Trophoblast cell (in vitro differentiated cells and primary cell): ENCODE data around the gene SLC6A20.

Source experiments
- DNase-seq, 2 donors: peaks; one replicate each; pipeline ENCODE4 v3.0.0-alpha.2; 2016
- H2AFZ ChIP-seq: 2 replicates; pipeline ENCODE4 v1.6.1; 2013; ENCODE audit warnings: low read length, moderate library complexity, mild to moderate bottlenecking; ENCODE audit not compliant: insufficient read depth, poor library complexity
- H2AK5ac ChIP-seq: 2 replicates; pipeline ENCODE4 v1.6.1; 2013; ENCODE audit warnings: mild to moderate bottlenecking, low read length
- H2BK120ac ChIP-seq: 2 replicates; pipeline ENCODE4 v1.6.1; 2013; ENCODE audit warnings: low read length, mild to moderate bottlenecking, moderate library complexity; ENCODE audit not compliant: insufficient read depth, poor library complexity
- H2BK12ac ChIP-seq: 2 replicates; pipeline ENCODE4 v1.6.1; 2013; ENCODE audit warnings: mild to moderate bottlenecking, low read length, moderate library complexity
- H2BK5ac ChIP-seq: 2 replicates; pipeline ENCODE4 v1.6.1; 2013; ENCODE audit warnings: low read length, low read depth, moderate library complexity, mild to moderate bottlenecking; ENCODE audit not compliant: poor library complexity
- H3K14ac ChIP-seq: 2 replicates; pipeline ENCODE4 v1.6.1; 2013; ENCODE audit warnings: mild to moderate bottlenecking, low read length
- H3K18ac ChIP-seq: 2 replicates; pipeline ENCODE4 v1.6.1; 2013; ENCODE audit warnings: mild to moderate bottlenecking, low read length
- H3K23ac ChIP-seq: 2 replicates; pipeline ENCODE4 v1.6.1; 2013; ENCODE audit warnings: low read length
- H3K27ac ChIP-seq: 2 replicates; pipeline ENCODE4 v1.5.1; 2013; ENCODE audit warnings: low read depth, mild to moderate bottlenecking, inconsistent platforms, low read length, moderate library complexity
- H3K27me3 ChIP-seq: 2 replicates; pipeline ENCODE4 v1.6.1; 2013; ENCODE audit warnings: inconsistent platforms, mild to moderate bottlenecking, low read length, moderate library complexity; ENCODE audit not compliant: insufficient read depth
- H3K36me3 ChIP-seq, 2 experiments: 1 replicate in 1 of 2; 2 replicates in 1 of 2; pipeline ENCODE4 v1.6.1; 2013; ENCODE audit warnings: low read length in 2 of 2, mild to moderate bottlenecking in 2 of 2, moderate library complexity in 1 of 2; ENCODE audit not compliant: insufficient read depth in 2 of 2, control insufficient read depth in 1 of 2
- H3K4ac ChIP-seq: 2 replicates; pipeline ENCODE4 v1.6.1; 2013; ENCODE audit warnings: low read depth, mild to moderate bottlenecking, low read length, moderate library complexity
- H3K4me1 ChIP-seq, 2 experiments: 1 replicate in 1 of 2; 2 replicates in 1 of 2; pipeline ENCODE4 v1.6.1; 2013; ENCODE audit warnings: low read length in 2 of 2, mild to moderate bottlenecking in 2 of 2, moderate library complexity in 1 of 2; ENCODE audit not compliant: insufficient read depth in 2 of 2, control insufficient read depth in 1 of 2
- H3K4me2 ChIP-seq: 2 replicates; pipeline ENCODE4 v1.6.1; 2013; ENCODE audit warnings: inconsistent platforms, mild to moderate bottlenecking, low read length, moderate library complexity
- H3K4me3 ChIP-seq: 2 replicates; pipeline ENCODE4 v1.5.1; 2013; ENCODE audit warnings: mild to moderate bottlenecking, low read depth, low read length, inconsistent platforms
- H3K79me1 ChIP-seq: one replicate; pipeline ENCODE4 v1.6.1; 2013; ENCODE audit warnings: low read length
- H3K79me2 ChIP-seq: 2 replicates; pipeline ENCODE4 v1.6.1; 2013; ENCODE audit warnings: low read length, mild to moderate bottlenecking; ENCODE audit not compliant: control insufficient read depth, insufficient read depth, poor library complexity
- H3K9ac ChIP-seq: 2 replicates; pipeline ENCODE4 v1.6.1; 2013; ENCODE audit warnings: mild to moderate bottlenecking, low read length
- H3K9me3 ChIP-seq: 2 replicates; pipeline ENCODE4 v1.6.1; 2013; ENCODE audit warnings: low read depth, mild to moderate bottlenecking, control low read depth, inconsistent platforms, low read length; ENCODE audit not compliant: insufficient read depth
- H4K12ac ChIP-seq: 2 replicates; pipeline ENCODE4 v1.6.1; 2013; ENCODE audit warnings: low read depth, mild to moderate bottlenecking, low read length, moderate library complexity
- H4K8ac ChIP-seq: 2 replicates; pipeline ENCODE4 v1.6.1; 2013; ENCODE audit warnings: low read depth, mild to moderate bottlenecking, low read length, moderate library complexity
- H4K91ac ChIP-seq: one replicate; pipeline ENCODE4 v1.6.1; 2013; ENCODE audit warnings: low read depth, mild to moderate bottlenecking, low read length, moderate library complexity
- WGBS: extraction: QIAGEN DNeasy Blood & Tissue Kit; methylation state at CpG from one replicate; pipeline ENCODE4 v1.1.7; 2013; ENCODE audit warnings: missing lambda C conversion rate; ENCODE audit not compliant: insufficient read length, insufficient coverage; ENCODE audit errors: extremely low coverage; 5-methylcytosine and 5-hydroxymethylcytosine counted together

SLC6A20 gene

DNA sequence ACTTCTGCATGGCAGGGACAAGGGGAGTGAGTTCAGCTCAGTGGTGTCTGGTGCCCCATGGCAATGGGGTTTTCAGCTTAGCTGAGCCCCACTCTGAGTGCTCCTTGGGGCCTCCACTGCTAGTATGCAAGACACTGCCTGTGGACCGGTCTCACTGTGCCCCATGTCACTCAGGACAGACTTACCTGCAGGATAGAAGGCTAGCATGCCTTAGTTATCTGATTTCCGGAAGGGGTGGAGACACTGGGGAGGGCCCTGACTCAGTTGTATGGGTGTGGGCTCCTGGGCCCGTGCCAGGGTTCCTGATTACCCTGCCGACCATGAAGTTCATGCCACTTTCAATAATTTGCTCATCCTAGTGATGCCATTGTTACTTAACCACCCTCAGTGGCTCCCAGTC lies 4.3 kb upstream of the SLC6A20 start:
- Histone ChIP-seq H3K4me3 (no peak overlapping the region), H2AK5ac (no peak overlapping the region), H3K9me3 (peaks cover 2% of the 10 kb centered on the region), H3K4ac (no peak overlapping the region), H4K8ac (no peak overlapping the region), H3K27me3 (peaks cover 17% of the 10 kb centered on the region), H2BK120ac (no peak overlapping the region), H3K36me3 (no peaks in the 10 kb centered on the region), H3K4me2 (no peak overlapping the region), H3K79me1 (no peaks in the 10 kb centered on the region), H2AFZ (no peak overlapping the region), H3K27ac (no peak overlapping the region), H2BK5ac (no peak overlapping the region), H3K23ac (no peak overlapping the region), H4K91ac (no peak overlapping the region), H3K9ac (no peak overlapping the region), H3K79me2 (no peaks in the 10 kb centered on the region), H4K12ac (no peak overlapping the region), H2BK12ac (no peak overlapping the region), H3K18ac (no peak overlapping the region), H3K14ac (no peak overlapping the region), H3K4me1 (peaks cover 5 to 7% of the 10 kb centered on the region in 2 experiments)
- no CpG with 5 or more reads among the region's 4 CpGs for WGBS
- no peak for DNase-seq

DNA sequence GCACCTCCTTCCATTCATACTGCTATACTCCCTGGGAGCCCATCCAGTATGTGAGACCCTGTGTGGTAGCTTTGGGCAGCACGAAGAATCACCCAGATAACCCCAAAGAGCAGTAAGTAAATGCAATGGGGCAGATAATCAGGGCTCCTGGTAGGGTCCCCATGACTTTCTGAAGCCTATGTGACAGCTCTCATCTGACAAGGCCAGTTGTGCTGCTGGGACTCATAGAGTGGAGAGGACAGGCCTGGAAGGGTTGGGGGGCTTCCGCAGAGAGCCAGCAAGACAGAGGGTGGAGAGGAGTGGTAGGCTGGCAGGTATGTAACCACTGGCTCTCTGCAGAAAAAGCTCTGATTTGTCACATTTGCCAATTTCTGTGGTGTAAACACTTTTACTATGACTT lies 3.2 kb upstream of the SLC6A20 start:
- Histone ChIP-seq H3K4me3 (no peak overlapping the region), H3K14ac (no peak overlapping the region), H2BK12ac (no peak overlapping the region), H2BK120ac (no peak overlapping the region), H3K4me1 (peaks cover 5 to 7% of the 10 kb centered on the region in 2 experiments), H4K91ac (no peak overlapping the region), H4K12ac (no peak overlapping the region), H3K27ac (no peak overlapping the region), H3K4ac (no peak overlapping the region), H3K23ac (no peak overlapping the region), H3K18ac (no peak overlapping the region), H3K9ac (no peak overlapping the region), H2AK5ac (no peak overlapping the region), H2AFZ (no peak overlapping the region), H3K27me3 (peaks cover 21% of the 10 kb centered on the region), H3K36me3 (no peaks in the 10 kb centered on the region), H3K79me1 (no peaks in the 10 kb centered on the region), H2BK5ac (no peak overlapping the region), H3K4me2 (no peak overlapping the region), H3K79me2 (no peaks in the 10 kb centered on the region), H4K8ac (no peak overlapping the region), H3K9me3 (peaks cover 2% of the 10 kb centered on the region)
- DNase-seq: no peak
- WGBS: no CpG with 5 or more reads among the region's 2 CpGs

DNA sequence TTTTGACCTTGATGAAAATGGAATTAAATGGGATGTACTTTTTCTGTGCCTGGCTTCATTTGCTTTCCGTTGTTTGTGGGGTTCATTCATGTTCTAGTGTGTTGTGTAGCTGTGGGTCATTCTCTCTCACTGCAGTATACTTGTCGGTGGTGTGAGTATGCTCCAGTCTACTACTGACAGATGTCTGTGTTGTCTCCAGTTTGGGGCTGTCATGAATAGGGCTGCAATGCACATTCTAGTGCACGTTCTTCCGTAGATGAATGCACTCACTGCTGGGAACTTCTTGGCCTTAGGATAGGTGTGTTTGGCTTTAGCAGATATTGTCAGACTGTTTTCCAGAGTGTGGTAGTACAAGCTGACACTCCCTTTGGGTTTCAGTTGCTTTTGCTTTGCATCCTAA lies 1.7 kb upstream of the SLC6A20 start:
- H2AFZ ChIP-seq: no peak overlapping the region
- H3K14ac ChIP-seq: no peak overlapping the region
- H4K12ac ChIP-seq: no peak overlapping the region
- H3K4me1 ChIP-seq: peaks cover 5 to 7% of the 10 kb centered on the region in 2 experiments
- H3K4me3 ChIP-seq: no peak overlapping the region
- H4K91ac ChIP-seq: no peak overlapping the region
- H3K79me1 ChIP-seq: no peaks in the 10 kb centered on the region
- peaks cover 2% of the 10 kb centered on the region for H3K9me3 ChIP-seq
- no peak overlapping the region for H2BK12ac ChIP-seq
- no peak overlapping the region for H3K4ac ChIP-seq
- H3K27ac ChIP-seq: no peak overlapping the region
- no peak overlapping the region for H2AK5ac ChIP-seq
- H3K36me3 ChIP-seq: no peaks in the 10 kb centered on the region
- H3K79me2 ChIP-seq: no peaks in the 10 kb centered on the region
- no peak overlapping the region for H3K23ac ChIP-seq
- no peak overlapping the region for H2BK120ac ChIP-seq
- no peak overlapping the region for H3K18ac ChIP-seq
- no CpG with 5 or more reads among the region's 4 CpGs for WGBS
- H3K4me2 ChIP-seq: no peak overlapping the region
- H3K27me3 ChIP-seq: peaks cover 26% of the 10 kb centered on the region
- no peak overlapping the region for H2BK5ac ChIP-seq
- H3K9ac ChIP-seq: no peak overlapping the region
- no peak overlapping the region for H4K8ac ChIP-seq
- DNase-seq: no peak

DNA sequence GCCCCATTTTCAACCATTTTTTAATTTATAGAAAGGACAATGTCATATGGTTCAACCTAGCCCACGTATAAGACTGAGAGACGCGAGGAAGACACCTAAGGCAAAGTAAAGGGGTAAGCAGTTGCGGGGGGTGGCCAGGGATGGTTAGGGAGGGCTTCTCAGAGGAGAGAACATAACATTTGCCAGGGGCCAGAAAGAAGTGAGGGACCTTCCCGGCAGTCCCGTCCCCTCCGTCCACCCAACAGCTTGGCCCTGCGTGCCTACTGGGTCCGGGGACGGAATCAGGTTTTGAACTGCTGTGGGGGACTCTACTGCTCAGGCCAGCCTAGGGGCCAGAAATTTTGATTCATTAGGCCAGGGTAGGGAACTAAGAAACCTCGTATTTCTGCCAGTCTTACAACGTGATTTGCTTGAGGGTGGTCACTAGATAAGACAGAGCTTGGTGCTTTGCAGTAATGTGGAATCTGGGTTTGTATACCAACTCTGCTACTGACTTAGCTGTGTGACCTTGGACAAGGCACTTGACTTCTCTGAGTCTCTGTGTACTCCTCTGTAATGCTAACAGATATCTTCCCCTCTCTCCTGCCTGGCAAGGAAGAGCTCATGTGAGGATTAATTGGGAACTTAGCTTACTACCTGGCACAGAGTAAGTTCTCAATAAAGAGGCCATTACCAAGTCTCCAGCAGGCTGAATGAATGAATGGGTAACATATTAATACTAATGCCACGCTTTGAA lies 734 bp upstream of the SLC6A20 start:
- DNase-seq: no peak
- Histone ChIP-seq H3K4me3 (no peak overlapping the region), H3K14ac (no peak overlapping the region), H3K23ac (no peak overlapping the region), H4K8ac (no peak overlapping the region), H3K4me1 (peaks cover 5 to 7% of the 10 kb centered on the region in 2 experiments), H3K9ac (no peak overlapping the region), H4K12ac (no peak overlapping the region), H2BK120ac (no peak overlapping the region), H4K91ac (no peak overlapping the region), H3K79me2 (no peaks in the 10 kb centered on the region), H3K27ac (no peak overlapping the region), H3K18ac (no peak overlapping the region), H2AK5ac (no peak overlapping the region), H3K9me3 (peaks cover 2% of the 10 kb centered on the region), H3K4me2 (peak overlapping the region; percentile 71), H3K79me1 (no peaks in the 10 kb centered on the region), H3K4ac (no peak overlapping the region), H2BK12ac (no peak overlapping the region), H2BK5ac (no peak overlapping the region), H2AFZ (no peak overlapping the region), H3K36me3 (no peaks in the 10 kb centered on the region), H3K27me3 (peaks cover 26% of the 10 kb centered on the region)
- no CpG with 5 or more reads among the region's 13 CpGs for WGBS
